Measurements from ENCODE around the gene SYF2. TPM values are rescaled to one million over a fixed set of nuclear protein-coding genes. Genes with fewer than 3 reads are reported as not detected.
A peak's percentile ranks its signal among the peaks of the same experiment; 100 is the strongest.
"Not testable (repeated sequence)": the region's sequence is repeated elsewhere in the genome, so short reads cannot be mapped to it uniquely, and the experiment has no call there.

SYF2 gene
- polyA plus RNA-seq, 1 donor, result 98.0 TPM

GRCh38 chr1:25247024-25247828 lies 14.9 kb upstream of the SYF2 start, which contains the start of gene RSRP1:
Gene RSRP1, minus strand, starts transcription at chr1:25247454. Its CDS starts 491 bp downstream, at chr1:25246963.
- peak; percentile 98 for DNase-seq

DNA sequence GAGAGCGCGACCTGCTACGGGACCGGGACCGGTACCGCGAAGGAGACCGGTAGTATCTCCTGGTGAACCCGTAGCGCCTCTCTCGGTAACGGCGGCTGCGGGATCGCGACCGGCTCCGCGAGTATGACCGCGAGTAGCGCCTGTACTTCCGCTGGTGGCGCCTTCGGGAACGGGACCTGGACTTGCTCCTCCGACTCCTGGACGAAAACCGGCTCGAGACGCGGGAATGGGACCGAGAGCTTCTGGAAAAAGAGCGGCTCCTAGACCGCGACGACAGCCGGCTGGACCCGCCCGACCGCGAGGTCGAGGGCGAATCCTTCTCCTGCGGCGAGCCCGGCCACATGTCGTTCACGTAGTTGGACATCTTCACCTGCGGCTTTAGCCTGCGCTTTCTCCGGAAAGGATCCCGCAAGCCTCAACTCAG lies 14.3 kb upstream of the SYF2 start:
- DNase-seq, result no peak

DNA sequence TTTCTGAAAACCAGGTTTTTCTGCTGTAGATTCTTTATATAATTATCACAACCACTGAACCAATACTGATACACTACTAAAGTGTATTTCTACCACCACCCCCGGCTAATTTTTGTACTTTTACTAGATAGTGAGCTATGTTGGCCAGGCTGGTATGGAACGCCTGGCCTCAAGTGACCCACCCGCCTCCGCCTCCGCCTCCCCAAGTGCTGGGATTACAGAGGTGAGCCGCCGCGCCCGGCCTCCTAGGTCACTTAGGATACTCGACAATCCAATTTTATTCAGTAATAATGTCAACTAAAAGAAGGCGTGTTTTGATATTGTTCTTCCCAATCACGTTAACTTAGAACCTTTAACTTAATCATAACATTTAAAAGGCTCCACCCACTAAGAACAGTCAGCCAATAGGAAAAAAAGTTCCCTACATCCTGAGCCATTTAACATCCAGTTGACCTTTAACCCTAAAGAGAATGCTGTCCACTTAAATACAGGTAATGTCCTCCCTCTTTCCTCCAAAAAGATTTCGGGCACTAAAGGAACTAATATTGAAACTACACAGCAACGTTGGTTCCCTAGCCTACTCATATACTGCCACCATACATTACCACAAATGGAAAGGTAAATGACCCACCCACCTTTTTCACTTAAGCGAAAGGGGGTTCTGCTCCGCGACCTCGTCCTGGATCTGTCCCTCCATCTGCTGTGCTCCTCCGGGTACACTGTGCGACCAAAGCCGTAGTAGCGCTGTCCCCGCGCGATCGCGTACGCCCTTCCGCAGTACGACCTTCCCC lies 13.7 kb upstream of the SYF2 start:
- DNase-seq, result no peak

- no peak for DNase-seq
Observed at GRCh38 chr1:25245393-25245792, 13.1 kb upstream of the SYF2 start.

DNA sequence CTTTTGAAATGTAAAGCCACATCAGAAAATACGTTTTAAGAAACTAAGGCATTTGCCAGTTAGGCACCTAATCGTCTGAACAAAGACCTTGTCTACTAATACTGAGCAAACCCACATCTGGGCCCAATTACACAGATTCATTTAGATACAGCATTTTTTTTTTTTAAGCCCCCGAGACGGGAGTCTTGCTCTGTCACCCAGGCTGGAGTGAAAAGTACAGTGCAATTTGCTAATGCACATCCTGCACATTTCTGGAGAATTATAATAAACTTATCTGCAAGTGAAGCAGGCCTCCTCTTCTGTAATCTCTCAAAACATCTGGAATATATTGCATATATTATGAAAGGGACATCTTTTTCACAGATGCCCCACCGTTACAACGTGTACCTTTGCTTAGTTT lies 11.6 kb upstream of the SYF2 start:
- DNase-seq, result no peak

- DNase-seq, result peak; percentile 84
Observed at GRCh38 chr1:25239681-25240541, 7.6 kb upstream of the SYF2 start.

GRCh38 chr1:25238046-25238445 lies 5.7 kb upstream of the SYF2 start:
- no peak for DNase-seq

DNA sequence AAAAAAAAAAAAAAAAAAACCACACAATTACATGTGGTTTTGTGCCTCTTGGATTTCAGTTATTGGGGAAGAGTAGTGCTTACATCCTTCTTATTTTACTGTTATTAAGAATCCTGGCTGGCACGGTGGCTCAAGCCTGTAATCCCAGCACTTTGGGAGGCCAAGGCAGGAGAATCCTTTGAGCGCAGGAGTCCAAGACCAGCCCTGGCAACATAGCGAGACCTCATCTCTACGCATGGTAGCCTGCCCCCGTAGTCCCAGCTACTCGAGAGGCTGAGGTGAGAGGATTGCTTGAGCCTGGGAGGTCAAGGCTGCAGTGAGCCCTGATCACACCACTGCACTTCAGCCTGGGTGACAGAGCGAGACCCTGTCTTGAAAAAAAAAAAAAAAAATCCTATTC lies 4.0 kb upstream of the SYF2 start:
- not testable (repeated sequence) for DNase-seq

DNA sequence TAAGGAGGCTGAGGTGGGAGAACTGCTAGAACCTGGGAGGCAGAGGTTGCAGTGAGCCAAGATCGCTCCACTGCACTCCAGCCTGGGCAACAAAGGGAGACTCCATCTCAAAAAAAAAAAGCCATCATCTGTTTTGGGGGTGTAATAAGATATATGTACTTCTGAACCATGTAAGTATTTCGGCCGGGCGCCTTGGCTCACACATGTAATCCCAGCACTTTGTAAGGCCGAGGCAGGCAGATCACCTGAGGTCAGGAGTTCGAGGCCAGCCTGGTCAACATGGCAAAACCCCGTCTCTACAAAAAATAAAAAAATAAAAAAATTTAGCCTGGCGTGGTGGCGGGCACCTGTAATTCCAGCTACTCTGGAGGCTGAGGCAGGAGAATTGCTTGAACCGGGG lies 3.1 kb upstream of the SYF2 start:
- DNase-seq, result not testable (repeated sequence)

- peak; percentile 70 for DNase-seq
Observed at GRCh38 chr1:25232866-25233784, 823 bp upstream of the SYF2 start.

DNA sequence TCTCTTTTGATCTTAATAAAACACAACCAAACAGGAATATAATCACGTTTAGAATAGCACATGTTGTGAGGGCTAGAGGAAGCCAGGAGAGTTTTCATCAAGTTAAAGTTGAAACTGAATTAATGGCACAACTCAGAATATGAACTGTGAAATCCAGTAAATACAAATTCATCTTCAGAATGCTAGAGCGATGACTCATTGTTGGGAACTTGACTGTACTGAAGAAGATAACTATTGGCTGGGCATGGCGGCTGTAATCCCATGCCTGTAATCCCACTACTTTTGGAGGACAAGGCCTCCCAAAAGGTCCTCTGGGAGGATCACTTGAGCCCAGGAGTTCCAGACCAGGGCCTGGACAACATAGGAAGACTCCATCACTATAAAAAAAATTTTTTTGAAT lies 8.8 kb downstream of the SYF2 start:
- DNase-seq, result no peak

DNA sequence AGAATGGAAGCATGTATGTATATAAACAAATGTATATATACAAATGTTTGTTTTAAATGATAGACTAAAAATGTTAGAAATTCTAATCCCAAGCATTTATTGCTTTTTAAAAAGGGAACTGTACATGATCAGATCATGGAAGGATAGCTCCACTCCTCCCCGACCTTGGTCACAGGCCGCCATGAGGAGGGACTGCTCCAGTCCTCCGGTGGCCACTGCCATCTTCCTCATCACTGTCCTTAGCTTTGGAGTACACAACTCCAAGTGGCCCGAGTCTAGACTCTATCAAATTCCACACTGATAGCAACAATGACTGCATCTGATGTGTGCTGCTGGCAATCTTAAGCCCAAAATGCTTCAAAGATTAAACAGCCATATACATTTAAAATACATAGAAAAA lies 9.7 kb downstream of the SYF2 start:
- no peak for DNase-seq

DNA sequence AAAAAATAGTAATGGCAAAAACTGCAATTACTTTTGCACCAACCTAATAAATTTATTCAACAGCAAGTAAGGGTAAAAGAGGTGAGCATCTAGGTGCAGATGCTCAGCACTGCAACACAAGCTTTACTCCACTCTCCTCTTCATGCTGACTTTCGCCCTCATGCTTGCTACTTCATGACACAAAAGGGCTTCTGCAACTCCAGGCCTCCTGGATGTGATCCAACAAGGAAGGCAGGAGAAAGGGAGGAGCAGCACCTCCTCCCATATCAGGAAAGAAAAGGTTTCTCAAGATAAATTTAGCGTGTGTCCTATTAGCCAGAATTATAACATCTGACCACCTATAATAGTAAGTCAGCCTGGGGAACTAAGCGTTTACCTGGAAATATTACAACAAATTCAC lies 11.6 kb downstream of the SYF2 start:
- no peak for DNase-seq

DNA sequence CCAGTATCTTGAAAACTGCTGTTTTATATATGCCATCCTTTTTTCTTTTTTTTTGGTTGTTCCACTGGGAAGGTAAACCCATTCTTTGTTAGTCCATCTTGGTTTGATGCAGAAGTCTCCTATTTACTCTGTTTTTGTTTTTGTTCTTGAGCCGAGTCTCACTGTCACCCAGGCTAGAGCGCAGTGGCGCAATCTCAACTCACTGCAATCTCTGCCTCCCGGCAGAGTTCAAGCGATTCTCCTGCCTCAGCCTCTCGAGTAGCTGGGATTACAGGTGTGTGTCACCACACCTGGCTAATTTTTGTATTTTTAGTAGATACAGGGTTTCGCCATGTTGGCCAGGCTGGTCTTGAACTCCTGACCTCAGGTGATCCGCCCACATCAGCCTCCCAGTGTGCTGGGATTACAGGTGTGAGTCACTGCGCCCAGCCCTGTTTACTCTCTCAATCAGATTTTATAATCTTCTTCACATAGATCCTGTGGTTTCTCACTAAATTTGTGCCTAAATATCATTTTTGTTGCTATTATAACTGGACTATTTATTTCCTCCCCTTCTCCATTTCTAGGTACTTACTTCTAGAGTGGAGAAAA lies 12.5 kb downstream of the SYF2 start:
- DNase-seq, result no peak

DNA sequence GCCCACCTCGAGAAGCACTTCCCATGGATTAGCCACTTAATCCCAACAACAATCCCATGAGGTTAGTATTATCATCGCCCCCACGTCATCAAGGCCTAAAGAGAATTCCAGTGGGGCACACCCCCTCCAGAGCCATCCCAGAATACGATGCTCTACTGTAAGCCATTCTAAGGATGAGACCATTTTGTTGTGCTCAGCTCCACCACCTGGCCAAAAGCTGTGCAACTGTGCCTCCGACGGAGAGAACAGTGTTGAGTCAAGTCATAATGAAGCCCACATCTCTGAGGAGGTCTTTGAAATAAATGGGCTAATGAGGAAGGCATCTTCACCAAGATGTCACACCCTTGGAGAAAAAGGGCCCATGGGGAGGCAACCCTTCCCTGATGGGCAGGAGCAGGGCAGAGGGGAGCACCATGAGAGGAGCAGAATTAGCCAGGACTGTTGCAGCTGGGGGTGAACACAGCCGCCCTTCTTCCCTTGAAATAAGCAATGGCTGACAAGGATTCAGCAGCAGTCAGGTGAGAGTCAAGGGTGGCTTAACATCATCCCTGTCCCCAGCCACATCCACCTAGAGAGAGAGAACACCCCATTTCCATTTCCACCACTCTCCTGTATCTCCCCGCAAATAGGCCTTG lies 14.6 kb downstream of the SYF2 start:
- DNase-seq, result no peak

DNA sequence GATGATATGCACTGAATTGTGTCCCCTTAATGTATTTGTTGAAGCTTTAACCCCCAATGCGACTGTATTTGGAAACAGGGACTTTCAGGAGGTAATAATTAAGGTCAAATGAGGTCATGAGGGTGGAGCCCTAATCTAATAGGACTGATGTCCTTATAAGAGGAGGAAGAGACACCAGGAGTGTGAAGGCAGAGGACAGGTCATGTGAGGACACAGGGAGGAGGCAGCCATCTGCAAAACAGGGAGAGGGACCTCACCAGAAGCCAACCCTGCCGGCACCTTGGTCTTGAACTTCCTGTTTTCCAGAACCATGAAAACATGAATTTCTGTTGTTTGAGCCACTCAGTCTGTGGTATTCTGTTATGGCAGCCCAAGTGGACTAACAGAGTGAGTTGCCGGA lies 15.3 kb downstream of the SYF2 start:
- DNase-seq, result no peak

GRCh38 chr1:25216123-25216522 lies 16.2 kb downstream of the SYF2 start:
- no peak for DNase-seq

DNA sequence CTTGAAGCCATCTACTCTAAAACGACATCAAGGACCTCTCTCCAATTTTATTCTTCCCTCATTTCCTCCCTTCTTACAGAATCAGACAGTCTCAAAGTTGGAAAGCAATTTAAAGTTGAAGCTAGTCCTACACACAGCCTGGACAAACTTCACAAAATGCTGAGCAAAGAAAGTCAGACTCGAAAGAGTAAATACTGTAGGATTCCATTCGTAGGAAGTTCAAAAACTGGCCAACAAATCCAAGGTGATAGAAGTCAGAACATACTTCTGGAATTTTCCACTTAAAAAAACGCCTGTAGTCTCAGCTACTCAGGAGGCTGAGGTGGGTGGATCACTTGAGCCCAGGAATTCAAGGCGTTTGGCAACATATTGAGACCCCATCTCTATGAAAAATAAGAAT lies 19.6 kb downstream of the SYF2 start:
- no peak for DNase-seq

DNA sequence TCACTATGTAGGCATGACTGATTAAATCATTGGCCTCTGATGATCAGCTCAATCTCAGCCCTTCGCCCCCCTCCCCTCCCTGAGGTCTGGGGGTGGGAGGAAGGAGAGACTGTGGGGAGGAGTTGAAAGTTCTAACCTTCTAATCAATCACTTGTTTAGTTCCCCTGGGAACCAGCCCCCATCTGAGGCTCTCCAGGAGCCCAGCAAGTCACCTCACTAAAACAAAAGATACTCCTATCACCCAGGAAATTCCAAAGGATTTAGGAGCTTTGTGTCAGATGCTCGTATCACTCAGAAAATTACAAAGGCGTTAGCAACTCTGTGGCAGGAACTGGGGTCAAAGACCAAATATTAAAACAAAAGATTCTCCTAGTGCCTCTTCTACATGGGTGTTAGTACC lies 21.6 kb downstream of the SYF2 start:
- DNase-seq, result no peak

DNA sequence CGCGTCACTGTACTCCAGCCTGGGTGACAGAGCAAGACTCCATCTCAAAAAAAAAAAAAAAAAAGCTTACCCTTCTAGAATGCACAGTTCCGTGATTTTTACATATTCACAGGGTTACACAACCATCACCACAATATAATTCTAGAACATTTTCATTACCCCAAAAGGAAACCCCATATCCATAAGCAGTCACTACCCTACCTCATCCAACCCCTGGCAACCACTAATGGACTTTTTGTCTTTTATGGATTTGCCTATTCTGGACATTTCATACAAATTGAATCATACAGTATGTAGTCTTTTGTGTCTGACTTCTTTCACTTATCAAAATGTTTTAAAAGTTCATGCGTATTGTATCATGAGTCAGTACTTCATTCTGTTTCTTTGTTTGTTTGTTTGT lies 22.8 kb downstream of the SYF2 start:
- DNase-seq, result no peak
